T-cell (primary cell): ENCODE data around the gene PITPNC1. TPM values are rescaled to one million over a fixed set of nuclear protein-coding genes. Genes with fewer than 3 reads are reported as not detected.
A peak's percentile ranks its signal among the peaks of the same experiment; 100 is the strongest.
"Not testable (repeated sequence)": the region's sequence is repeated elsewhere in the genome, so short reads cannot be mapped to it uniquely, and the experiment has no call there.

Experiments used
- ATAC-seq, 4 experiments: fragments of 200-7000 bp in 3 of 4; fragments of 150-1000 bp in 1 of 4; cut with Tn5 transposase; replicated peaks in 1 of 4; 1 replicate in 3 of 4; 2 replicates in 1 of 4; pipeline ENCODE4 v1.10.0; 2021; ENCODE audit warnings: moderate library complexity in 3 of 4, mild to moderate bottlenecking in 2 of 4, moderate number of reproducible peaks in 1 of 4
- CTCF ChIA-PET, 2 donors: fragments of 300-600 bp; sonication (Branson Sonifier 250); formaldehyde crosslinking; loops; one replicate each; lab custom pipeline; 2022; ENCODE audit warnings: antibody characterized with exemption in 2 of 2; lab: Charles Lee
- POLR2A ChIA-PET, 2 donors: fragments of 300-600 bp; sonication (Branson Sonifier 250); formaldehyde crosslinking; loops; one replicate each; lab custom pipeline; 2022; ENCODE audit warnings: antibody characterized with exemption in 2 of 2; lab: Charles Lee
- DNase-seq, 35 experiments: peaks; one replicate each; pipeline versions ENCODE4 v3.0.0 to v3.0.0-alpha.2; 2013 to 2023
- H3K27ac ChIP-seq: one replicate; pipeline ENCODE4 v1.5.1; 2013; ENCODE audit warnings: low read length
- H3K27me3 ChIP-seq, 2 experiments: replicated peaks in 1 of 2; 1 replicate in 1 of 2; 2 replicates in 1 of 2; pipeline versions ENCODE4 v1.6.1 to v1.7.0; 2013; ENCODE audit warnings: low read length in 1 of 2, mixed read lengths in 1 of 2; ENCODE audit not compliant: control insufficient read depth in 2 of 2, insufficient read depth in 2 of 2; ENCODE audit errors: extremely low read depth in 1 of 2
- H3K36me3 ChIP-seq, 2 donors: 1 replicate in 1 of 2; 2 replicates in 1 of 2; pipeline versions ENCODE4 v1.6.1 to v1.7.0; 2013; ENCODE audit warnings: low read length in 1 of 2; ENCODE audit not compliant: control insufficient read depth in 2 of 2, insufficient read depth in 1 of 2; ENCODE audit errors: extremely low read depth in 1 of 2
- H3K4me1 ChIP-seq, 2 experiments: 1 replicate in 1 of 2; 2 replicates in 1 of 2; pipeline versions ENCODE4 v1.6.1 to v1.7.0; 2013; ENCODE audit warnings: low read length in 2 of 2, mixed read lengths in 1 of 2; ENCODE audit not compliant: insufficient read depth in 2 of 2, control insufficient read depth in 1 of 2; ENCODE audit errors: extremely low read depth in 1 of 2
- H3K4me3 ChIP-seq, 2 donors: 1 replicate in 1 of 2; 2 replicates in 1 of 2; pipeline versions ENCODE4 v1.5.1 to v1.7.0; 2013; ENCODE audit warnings: mild to moderate bottlenecking in 2 of 2, low read length in 1 of 2, moderate library complexity in 1 of 2; ENCODE audit not compliant: control insufficient read depth in 1 of 2; ENCODE audit errors: extremely low read depth in 1 of 2
- H3K9me3 ChIP-seq: 2 replicates; pipeline ENCODE4 v1.7.0; 2013
- H3K27ac Mint-ChIP-seq, 2 donors: one replicate each; pipeline ENCODE4 v1.8.0; 2020 to 2021; ENCODE audit warnings: mild to moderate bottlenecking in 2 of 2, mixed read lengths in 2 of 2
- H3K27me3 Mint-ChIP-seq, 2 donors: one replicate each; pipeline ENCODE4 v1.8.0; 2021 to 2022; ENCODE audit warnings: mixed read lengths in 2 of 2
- H3K36me3 Mint-ChIP-seq: one replicate; pipeline ENCODE4 v1.8.0; 2021; ENCODE audit warnings: mixed read lengths
- H3K4me1 Mint-ChIP-seq, 3 donors: one replicate each; pipeline ENCODE4 v1.8.0; 2020 to 2022; ENCODE audit warnings: mixed read lengths in 3 of 3, mild to moderate bottlenecking in 1 of 3
- H3K4me3 Mint-ChIP-seq, 3 donors: one replicate each; pipeline ENCODE4 v1.8.0; 2020 to 2022; ENCODE audit warnings: mild to moderate bottlenecking in 3 of 3, mixed read lengths in 3 of 3, moderate library complexity in 3 of 3
- H3K9me3 Mint-ChIP-seq, 3 donors: one replicate each; pipeline ENCODE4 v1.8.0; 2020 to 2022; ENCODE audit warnings: mixed read lengths in 3 of 3
- WGBS: methylation state at CpG from one replicate; pipeline ENCODE4 v1.1.5; 2013; ENCODE audit warnings: missing lambda C conversion rate; ENCODE audit not compliant: insufficient coverage; 5-methylcytosine and 5-hydroxymethylcytosine counted together
- total RNA-seq, 35 experiments: library from RNA in 6 of 35; stranded (reverse) in 6 of 35; fragments of 120-200 nt in 1 of 35; gene quantifications; one replicate each; pipeline versions ENCODE4 v1.2.1 to v1.2.4 and lab custom pipeline; 2013 to 2026

Gene PITPNC1
- total RNA-seq, 5 donors from 2014 or later (not counting 1 experiment from before 2014, with no cell fraction given), result 82.6 to 132 (median 111) TPM

DNA sequence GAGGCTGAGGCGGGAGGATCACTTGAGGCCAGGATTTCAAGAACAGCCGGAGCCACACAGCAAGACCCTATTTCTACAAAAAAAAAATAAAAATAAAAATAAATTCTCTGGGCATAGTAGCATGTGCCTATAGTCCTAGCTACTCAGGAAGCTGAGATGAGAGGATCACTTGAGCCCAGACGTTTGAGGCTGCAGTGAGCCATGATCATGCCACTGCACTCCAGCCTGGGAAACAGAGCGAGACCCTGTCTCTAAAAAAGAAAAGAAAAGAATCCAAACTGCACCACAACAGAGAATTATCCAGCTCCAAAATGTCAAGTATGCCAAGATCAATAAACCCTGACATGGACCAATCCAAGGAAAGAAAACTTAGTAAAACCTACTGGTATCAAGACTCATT is 261.8 kb downstream of the PITPNC1 start:
- ChIA-PET CTCF (no interaction called here), POLR2A (no interaction called here)
- Histone ChIP-seq H3K4me3 (no peak overlapping the region), H3K27me3 (no peaks in the 10 kb centered on the region), H3K36me3 (peaks cover 10 to 38% of the 10 kb centered on the region in 2 donors), H3K4me1 (no peaks in the 10 kb centered on the region), H3K9me3 (no peaks in the 10 kb centered on the region), H3K27ac (no peak overlapping the region)
- no peak overlapping the region for H3K4me3 Mint-ChIP-seq
- ATAC-seq (no peak), DNase-seq (no peak)
- H3K9me3 Mint-ChIP-seq, result no peaks in the 10 kb centered on the region
- H3K4me1 Mint-ChIP-seq, result peaks cover 0 to 7% (median 6%) of the 10 kb centered on the region in 3 donors
- WGBS, result 83% methylated on average over 1 of the region's 4 CpGs
- H3K36me3 Mint-ChIP-seq, result peaks cover 32% of the 10 kb centered on the region
- H3K27me3 Mint-ChIP-seq, result no peaks in the 10 kb centered on the region
- peak overlapping the region in 1 of 2 donors; percentile 34 for H3K27ac Mint-ChIP-seq

DNA sequence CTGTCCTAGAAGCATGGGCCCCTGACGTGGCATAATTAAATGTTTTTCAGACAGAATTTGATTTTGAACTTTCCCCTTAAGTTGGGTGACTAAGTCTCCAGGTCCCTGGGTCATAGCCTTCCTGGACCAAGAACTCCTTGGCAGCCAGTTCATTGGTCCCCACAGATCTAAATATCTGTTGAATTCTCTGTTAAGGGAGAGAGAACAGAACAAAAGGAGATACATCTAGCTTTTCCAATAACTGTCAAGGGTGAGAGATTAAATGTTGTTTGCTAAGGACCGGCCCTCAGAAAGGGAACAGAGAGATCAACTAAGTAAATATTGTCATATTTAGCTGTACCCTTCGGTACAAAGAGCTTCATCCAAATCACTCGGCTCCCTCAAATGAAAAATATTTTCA is 262.5 kb downstream of the PITPNC1 start:
- CTCF ChIA-PET, result no interaction called here

DNA sequence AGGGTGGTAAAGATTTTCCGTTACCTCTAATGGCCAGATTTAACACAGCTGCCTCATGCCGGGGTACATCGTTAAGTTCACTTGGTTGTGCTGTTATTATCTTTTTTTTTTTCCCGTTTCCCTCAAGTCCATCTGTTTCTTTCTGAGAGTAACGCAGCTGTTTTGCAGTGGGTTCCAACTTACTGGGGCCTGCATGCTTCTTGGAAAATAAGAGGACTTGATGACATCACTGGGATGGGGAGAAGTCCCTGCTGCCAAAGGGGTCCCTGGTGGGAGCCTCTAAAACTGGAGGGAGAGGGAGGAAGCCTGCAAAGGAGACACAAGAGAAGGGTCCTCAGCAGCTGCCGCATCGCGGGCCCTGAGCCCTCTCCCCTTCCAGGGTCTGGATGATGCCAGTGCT is 262.9 kb downstream of the PITPNC1 start:
- H3K27me3 Mint-ChIP-seq, result no peaks in the 10 kb centered on the region
- H3K4me3 Mint-ChIP-seq, result no peak overlapping the region
- H3K27ac Mint-ChIP-seq, result no peak overlapping the region
- no peaks in the 10 kb centered on the region for H3K27me3 ChIP-seq
- peaks cover 6 to 34% of the 10 kb centered on the region in 2 donors for H3K36me3 ChIP-seq
- H3K4me3 ChIP-seq, result no peak overlapping the region
- no peak overlapping the region for H3K27ac ChIP-seq
- H3K36me3 Mint-ChIP-seq, result peaks cover 30% of the 10 kb centered on the region
- CTCF ChIA-PET, result no interaction called here
- ATAC-seq (no peak), DNase-seq (no peak)
- POLR2A ChIA-PET, result interaction anchor here in 1 of 2 donors (0.6 kb wide), 1 partner anchor 705 kb away, joined by 4 read pairs; no protein-coding TSS in a partner anchor
- WGBS, result 100% methylated on average over 4 of the region's 8 CpGs
- no peaks in the 10 kb centered on the region for H3K4me1 ChIP-seq
- H3K4me1 Mint-ChIP-seq, result peaks cover 0 to 5% (median 2%) of the 10 kb centered on the region in 3 donors
- no peaks in the 10 kb centered on the region for H3K9me3 Mint-ChIP-seq
- H3K9me3 ChIP-seq, result no peaks in the 10 kb centered on the region

More for the DNA sequence above, 262.5 kb downstream of the PITPNC1 start:
- Histone ChIP-seq H3K27me3 (no peaks in the 10 kb centered on the region), H3K27ac (no peak overlapping the region), H3K4me1 (no peaks in the 10 kb centered on the region), H3K9me3 (no peaks in the 10 kb centered on the region), H3K36me3 (peaks cover 6 to 32% of the 10 kb centered on the region in 2 donors), H3K4me3 (no peak overlapping the region)
- Mint-ChIP-seq H3K36me3 (peaks cover 30% of the 10 kb centered on the region), H3K4me3 (no peak overlapping the region), H3K27me3 (no peaks in the 10 kb centered on the region), H3K9me3 (no peaks in the 10 kb centered on the region), H3K4me1 (peaks cover 0 to 5% (median 2%) of the 10 kb centered on the region in 3 donors), H3K27ac (no peak overlapping the region)
- ATAC-seq (no peak), DNase-seq (no peak)
- POLR2A ChIA-PET, result no interaction called here
- no CpG with 5 or more reads among the region's 4 CpGs for WGBS

DNA sequence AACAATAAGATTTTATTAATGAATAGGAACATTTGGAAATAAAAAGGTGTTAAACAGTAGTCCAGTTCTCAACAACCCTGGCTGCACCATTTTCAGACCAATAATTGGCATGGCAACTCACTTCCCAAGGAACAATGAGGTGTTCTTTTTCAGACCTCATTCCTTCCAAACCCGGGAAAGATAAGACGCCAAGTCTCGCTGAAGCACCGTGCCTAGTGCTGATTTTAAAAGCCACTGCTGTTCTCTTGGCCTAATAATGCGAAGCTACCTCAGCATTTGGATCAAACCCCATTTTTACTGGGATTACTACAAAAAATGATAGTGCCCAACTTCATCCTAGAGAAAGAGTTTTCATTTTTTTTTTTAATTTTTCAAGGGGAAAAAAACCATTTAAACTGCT is 265.4 kb downstream of the PITPNC1 start:
- no peak overlapping the region for H3K4me3 Mint-ChIP-seq
- H3K4me3 ChIP-seq, result no peak overlapping the region
- ChIA-PET POLR2A (no interaction called here), CTCF (no interaction called here)
- H3K27ac Mint-ChIP-seq, result no peak overlapping the region
- H3K36me3 Mint-ChIP-seq, result peaks cover 23% of the 10 kb centered on the region
- no peaks in the 10 kb centered on the region for H3K9me3 Mint-ChIP-seq
- no peaks in the 10 kb centered on the region for H3K27me3 Mint-ChIP-seq
- no peak overlapping the region for H3K27ac ChIP-seq
- peaks cover 0 to 8% (median 6%) of the 10 kb centered on the region in 3 donors for H3K4me1 Mint-ChIP-seq
- DNase-seq, result no peak
- WGBS, result 96% methylated on average over 4 of the region's 5 CpGs
- no peaks in the 10 kb centered on the region for H3K27me3 ChIP-seq
- peaks cover 0 to 10% of the 10 kb centered on the region in 2 experiments for H3K4me1 ChIP-seq
- ATAC-seq, result no peak
- H3K9me3 ChIP-seq, result no peaks in the 10 kb centered on the region
- peaks cover 0 to 22% of the 10 kb centered on the region in 2 donors for H3K36me3 ChIP-seq

DNA sequence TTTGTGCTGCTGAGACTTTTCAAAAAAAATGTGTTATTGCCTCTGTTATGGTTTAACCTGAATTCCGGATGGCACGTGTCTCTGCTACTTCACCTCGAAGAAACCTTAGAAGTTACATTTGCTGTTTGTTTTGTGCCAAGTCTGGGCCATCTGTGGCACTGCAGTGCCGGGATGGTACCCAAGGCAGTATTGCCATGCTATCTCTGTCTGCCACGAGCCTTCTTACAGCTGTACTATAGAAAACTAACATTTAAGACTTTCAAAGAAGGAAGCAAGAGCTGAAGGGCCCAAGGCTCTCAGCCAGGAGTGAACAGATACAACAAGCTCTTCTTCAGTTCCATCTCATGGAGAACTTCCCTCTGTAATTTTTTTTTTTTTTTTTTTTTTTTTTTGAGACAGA is 267.0 kb downstream of the PITPNC1 start:
- H3K27ac ChIP-seq, result no peak overlapping the region
- Mint-ChIP-seq H3K27ac (peak overlapping the region in 1 of 2 donors; percentile 61), H3K4me1 (peaks cover 0 to 20% (median 10%) of the 10 kb centered on the region in 3 donors), H3K9me3 (no peaks in the 10 kb centered on the region), H3K36me3 (peaks cover 22% of the 10 kb centered on the region), H3K27me3 (no peaks in the 10 kb centered on the region), H3K4me3 (no peak overlapping the region)
- H3K9me3 ChIP-seq, result no peaks in the 10 kb centered on the region
- CTCF ChIA-PET, result no interaction called here
- POLR2A ChIA-PET, result interaction anchor here in 1 of 2 donors (0.6 kb wide), 1 partner anchor 18 kb away, joined by 3 read pairs; no protein-coding TSS in a partner anchor
- ATAC-seq, result no peak
- 100% methylated on average over 5 of the region's 5 CpGs for WGBS
- no peak overlapping the region for H3K4me3 ChIP-seq
- DNase-seq, result no peak
- no peaks in the 10 kb centered on the region for H3K27me3 ChIP-seq
- peaks cover 0 to 22% of the 10 kb centered on the region in 2 experiments for H3K4me1 ChIP-seq
- peaks cover 2 to 15% of the 10 kb centered on the region in 2 donors for H3K36me3 ChIP-seq

DNA sequence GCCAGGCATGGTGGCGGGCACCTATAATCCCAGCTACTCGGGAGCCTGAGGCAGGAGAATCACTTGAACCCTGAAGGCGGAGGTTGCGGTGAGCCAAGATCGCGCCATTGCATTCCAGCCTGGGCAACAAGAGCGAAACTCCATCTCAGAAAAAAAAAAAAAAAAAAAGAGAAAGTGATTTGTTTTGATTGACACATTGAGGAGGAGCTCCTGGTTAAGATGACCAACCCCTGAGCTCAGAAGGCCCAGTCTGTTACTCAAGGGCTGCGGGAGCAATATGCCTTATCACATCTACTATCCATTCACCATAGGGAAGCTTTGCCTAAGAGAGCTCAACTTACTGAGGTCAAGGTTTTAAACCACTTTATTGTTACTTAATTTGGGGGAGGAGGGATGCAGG is 268.1 kb downstream of the PITPNC1 start:
- not testable (repeated sequence) for DNase-seq, H3K9me3 Mint-ChIP-seq, H3K4me3 Mint-ChIP-seq, H3K27ac Mint-ChIP-seq, H3K4me3 ChIP-seq, H3K27ac ChIP-seq, H3K27me3 Mint-ChIP-seq, ATAC-seq, H3K9me3 ChIP-seq, H3K27me3 ChIP-seq
- H3K36me3 Mint-ChIP-seq, result peaks cover 21% of the 10 kb centered on the region
- Histone ChIP-seq H3K36me3 (peaks cover 2 to 15% of the 10 kb centered on the region in 2 donors), H3K4me1 (peaks cover 0 to 34% of the 10 kb centered on the region in 2 experiments)
- 100% methylated on average over 4 of the region's 8 CpGs for WGBS
- CTCF ChIA-PET, result interaction anchor here in 1 of 2 donors (0.7 kb wide), 1 partner anchor 366 kb away, joined by 3 read pairs; no protein-coding TSS in a partner anchor
- peaks cover 0 to 23% (median 14%) of the 10 kb centered on the region in 3 donors for H3K4me1 Mint-ChIP-seq
- POLR2A ChIA-PET, result interaction anchor here in 1 of 2 donors (0.6 kb wide), 1 partner anchor 30 kb away, joined by 5 read pairs; no protein-coding TSS in a partner anchor
